HG03108 (cell line): ENCODE data around the gene MCF2L.
"Not testable (repeated sequence)": the region's sequence is repeated elsewhere in the genome, so short reads cannot be mapped to it uniquely, and the experiment has no call there.

ENCODE experiments used
- ATAC-seq: cut with Tn5 transposase; IDR thresholded peaks from one replicate; pipeline ENCODE4 v1.9.1; 2021; ENCODE audit warnings: moderate library complexity; ENCODE audit not compliant: unreplicated experiment

Gene MCF2L, protein sequence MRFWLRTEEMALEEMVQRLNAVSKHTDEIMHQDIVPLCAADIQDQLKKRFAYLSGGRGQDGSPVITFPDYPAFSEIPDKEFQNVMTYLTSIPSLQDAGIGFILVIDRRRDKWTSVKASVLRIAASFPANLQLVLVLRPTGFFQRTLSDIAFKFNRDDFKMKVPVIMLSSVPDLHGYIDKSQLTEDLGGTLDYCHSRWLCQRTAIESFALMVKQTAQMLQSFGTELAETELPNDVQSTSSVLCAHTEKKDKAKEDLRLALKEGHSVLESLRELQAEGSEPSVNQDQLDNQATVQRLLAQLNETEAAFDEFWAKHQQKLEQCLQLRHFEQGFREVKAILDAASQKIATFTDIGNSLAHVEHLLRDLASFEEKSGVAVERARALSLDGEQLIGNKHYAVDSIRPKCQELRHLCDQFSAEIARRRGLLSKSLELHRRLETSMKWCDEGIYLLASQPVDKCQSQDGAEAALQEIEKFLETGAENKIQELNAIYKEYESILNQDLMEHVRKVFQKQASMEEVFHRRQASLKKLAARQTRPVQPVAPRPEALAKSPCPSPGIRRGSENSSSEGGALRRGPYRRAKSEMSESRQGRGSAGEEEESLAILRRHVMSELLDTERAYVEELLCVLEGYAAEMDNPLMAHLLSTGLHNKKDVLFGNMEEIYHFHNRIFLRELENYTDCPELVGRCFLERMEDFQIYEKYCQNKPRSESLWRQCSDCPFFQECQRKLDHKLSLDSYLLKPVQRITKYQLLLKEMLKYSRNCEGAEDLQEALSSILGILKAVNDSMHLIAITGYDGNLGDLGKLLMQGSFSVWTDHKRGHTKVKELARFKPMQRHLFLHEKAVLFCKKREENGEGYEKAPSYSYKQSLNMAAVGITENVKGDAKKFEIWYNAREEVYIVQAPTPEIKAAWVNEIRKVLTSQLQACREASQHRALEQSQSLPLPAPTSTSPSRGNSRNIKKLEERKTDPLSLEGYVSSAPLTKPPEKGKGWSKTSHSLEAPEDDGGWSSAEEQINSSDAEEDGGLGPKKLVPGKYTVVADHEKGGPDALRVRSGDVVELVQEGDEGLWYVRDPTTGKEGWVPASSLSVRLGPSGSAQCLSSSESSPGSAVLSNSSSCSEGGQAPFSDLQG

GRCh38 chr13:112968910-112969691 lies at the start of gene MCF2L:
MCF2L (plus strand) TSS chr13:112969214; CDS start chr13:112969380, 166 bp downstream.
- no peak for ATAC-seq

- no peak for ATAC-seq
Measured at GRCh38 chr13:112923962-112924361, 45.1 kb upstream of the MCF2L start.

- ATAC-seq, result no peak
Measured at GRCh38 chr13:112924365-112924764, 44.6 kb upstream of the MCF2L start.

DNA sequence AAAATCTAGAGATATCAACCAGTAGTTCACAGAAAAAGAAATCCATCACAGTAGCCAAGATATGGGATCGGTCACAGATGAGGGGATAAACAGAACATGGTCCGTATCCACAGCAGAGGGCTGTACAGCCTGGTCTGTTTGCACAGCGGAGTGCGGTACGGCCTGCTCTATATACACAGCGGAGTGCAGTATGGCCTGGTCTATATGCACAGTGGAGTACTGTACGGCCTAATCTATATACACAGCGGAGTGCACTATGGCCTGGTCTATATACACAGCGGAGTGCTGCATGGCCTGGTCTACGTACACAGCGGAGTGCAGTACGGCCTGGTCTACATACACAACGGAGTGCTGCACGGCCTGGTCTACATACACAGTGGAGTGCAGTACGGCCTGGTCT lies 43.0 kb upstream of the MCF2L start:
- no peak for ATAC-seq

- no peak for ATAC-seq
Measured at GRCh38 chr13:112926993-112927392, 42.0 kb upstream of the MCF2L start.

DNA sequence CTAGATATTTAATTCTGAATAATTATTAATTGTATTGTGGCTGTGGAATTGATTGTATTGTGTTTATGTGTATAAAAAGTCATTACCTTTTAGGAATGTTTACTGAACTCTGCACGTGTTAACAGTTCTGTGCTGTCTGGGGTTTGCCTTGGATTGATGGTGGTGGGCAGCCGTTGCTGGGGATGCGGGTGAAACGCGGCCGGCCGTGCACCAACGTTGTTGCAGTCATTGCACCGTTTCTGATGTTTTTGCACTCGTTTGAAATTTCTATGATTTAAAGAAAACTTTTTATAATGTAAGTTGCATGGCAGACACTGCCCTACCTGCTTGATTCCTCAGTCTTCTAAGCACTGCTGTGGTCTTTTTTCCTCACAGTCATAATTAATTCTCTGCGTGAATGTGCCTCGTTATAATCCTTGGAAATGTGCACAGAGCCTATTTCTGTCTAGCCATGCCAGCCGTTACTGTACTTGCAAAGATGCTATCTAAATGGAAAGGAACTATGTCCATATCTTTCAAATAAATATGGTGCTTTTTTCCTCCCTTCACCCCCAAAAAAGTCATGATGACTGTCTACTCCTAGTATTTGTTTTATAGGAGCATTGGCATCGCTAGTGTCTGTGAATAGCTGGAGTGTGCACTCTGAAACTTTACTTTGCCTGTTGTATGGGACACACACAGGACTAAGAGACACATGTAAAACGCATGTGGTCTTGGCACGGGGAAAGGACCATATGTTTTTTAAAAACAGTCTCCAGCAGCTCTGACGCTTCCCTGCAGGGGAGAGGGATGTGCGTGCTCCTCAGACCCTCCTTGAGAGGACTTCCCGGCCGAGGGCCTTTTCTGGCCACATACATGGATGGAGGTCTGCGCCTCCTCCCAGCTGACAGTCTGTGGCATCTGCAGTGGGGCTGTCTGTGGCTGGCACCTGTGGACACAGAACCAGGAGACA lies 40.7 kb upstream of the MCF2L start:
- ATAC-seq, result no peak

DNA sequence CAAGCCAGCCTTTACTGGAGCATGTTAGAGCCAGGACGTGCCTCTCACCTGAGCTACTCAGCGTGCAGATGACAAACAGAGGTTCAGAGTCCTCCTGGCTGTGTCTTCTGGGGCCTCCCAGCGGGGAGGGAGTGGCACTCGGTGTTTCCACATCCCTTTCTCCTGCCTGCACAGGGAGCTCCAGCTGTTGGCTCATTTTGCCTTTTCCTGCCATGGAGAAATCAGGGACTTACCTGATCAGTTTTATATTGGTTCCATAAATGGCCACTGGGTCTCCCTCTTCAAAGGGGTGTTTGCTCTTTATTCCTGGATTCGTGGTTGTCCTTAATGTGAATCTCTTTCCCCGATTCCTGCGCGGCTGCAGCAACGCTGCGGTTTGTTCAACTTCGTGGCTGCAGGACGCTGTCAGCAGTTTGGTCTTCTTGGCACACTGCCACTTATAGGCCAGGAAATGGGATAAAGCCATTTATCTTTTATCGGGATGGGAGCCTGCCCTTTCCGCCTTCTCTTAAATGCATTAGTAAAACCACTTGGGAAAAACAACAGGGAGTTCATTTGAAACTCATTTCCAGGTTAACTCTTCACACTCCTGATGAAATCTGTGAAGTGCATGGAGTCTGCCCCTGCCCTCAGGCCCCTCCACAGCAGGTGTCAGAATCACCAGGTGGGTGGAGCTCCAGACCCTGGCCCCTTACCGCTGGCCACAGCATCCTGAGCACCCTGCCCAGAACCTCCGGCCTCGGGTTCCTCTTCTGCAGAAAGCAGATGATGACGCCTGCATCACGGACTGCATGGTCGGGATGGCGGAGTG lies 39.8 kb upstream of the MCF2L start:
- no peak for ATAC-seq

GRCh38 chr13:112929783-112930055 lies 39.3 kb upstream of the MCF2L start:
- ATAC-seq, result no peak

DNA sequence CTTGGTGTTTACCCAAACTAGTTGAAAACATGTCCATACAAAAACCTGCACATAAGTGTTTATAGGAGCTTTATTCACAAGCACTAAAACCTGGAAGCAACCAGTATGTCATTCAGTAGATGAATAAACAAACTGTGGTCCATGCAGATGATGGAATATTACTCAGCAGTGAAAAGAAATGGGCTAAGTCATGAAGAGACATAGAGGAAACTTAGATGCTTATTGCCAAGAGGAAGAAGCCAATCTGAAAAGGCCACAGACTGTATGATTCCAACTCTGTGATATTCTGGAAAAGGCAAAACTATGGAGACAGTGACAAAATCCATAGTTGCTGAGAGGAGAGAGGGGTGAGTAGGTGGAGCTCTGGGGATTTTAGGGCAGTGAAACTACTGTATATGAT lies 38.8 kb upstream of the MCF2L start:
- ATAC-seq, result no peak

- ATAC-seq, result no peak
Measured at GRCh38 chr13:112931028-112931934, 37.7 kb upstream of the MCF2L start.

DNA sequence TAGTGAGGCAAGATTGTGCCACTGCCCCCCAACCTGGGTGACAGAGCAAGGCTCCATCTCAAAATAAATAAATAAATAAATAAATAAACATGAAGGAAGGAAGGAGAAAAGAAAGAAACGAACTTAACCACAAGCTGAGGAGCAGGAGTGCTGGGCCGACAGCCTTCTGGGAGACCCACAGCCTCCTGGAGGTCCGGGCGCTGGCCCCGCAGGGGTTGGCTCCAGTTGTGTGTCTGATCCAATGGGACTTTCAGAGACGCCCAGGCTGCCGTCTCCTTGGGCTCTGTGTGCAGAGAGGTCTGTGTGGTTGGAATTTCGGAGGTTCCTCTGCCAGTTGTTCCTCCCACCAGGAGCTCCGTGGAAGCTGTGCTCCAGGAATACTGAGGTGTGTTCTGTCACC lies 36.0 kb upstream of the MCF2L start:
- ATAC-seq, result no peak

DNA sequence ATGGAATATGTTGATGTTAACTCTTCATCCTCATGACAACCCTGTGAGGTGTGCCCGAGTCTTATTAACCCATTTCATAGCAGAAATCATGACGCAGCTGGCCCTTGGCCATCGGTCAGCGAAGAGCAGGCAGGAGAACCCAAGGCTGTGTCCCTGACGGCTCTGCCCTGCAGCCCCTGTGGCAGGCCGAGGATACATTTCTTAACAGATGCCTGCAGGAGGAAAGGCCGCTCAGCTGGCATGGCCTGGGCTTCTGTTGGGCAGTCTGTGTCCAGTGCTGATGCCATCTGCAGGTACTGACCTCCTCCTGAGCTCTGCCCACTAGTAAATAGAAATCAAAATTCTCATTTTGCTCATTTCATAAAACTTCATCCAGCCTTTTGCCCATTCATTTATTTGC lies 35.4 kb upstream of the MCF2L start:
- ATAC-seq, result no peak

DNA sequence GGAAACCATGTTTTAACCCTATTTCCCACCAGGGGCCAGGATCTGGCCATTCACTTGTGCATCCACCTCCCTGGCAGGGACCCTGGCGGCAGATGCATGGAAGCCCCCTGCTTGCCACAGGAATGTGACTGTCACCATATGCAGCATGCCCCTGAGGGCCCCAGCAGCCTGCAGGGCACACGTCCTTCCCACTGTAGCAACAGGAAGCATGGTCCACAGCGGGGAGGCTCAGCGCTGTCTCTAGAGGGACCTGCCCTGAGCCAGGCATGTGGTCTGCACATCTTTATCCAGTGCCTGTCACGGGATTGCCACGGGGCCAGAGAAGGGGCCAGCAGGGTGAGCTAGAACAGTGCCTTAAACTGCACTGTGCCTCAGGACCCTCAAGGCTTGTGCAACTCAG lies 34.9 kb upstream of the MCF2L start:
- no peak for ATAC-seq

DNA sequence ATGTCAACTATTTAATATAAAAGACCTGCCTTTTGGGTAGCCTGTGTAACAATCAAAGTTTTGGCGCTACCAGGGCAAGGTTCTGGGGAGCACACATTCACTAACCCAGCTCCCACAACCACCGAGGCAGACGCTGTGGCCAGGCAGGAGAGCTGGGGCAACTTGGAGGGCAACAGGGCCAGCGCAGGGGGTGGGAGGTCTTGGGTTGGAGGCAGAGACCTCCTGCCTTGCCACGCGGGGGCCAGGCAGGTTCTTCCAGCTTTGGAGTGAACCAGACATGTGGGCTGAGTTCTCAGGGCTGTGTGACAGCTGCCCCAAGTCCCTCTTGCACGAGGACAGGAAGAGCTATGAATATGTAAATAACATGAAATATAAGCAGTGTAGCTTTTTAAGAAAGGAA lies 30.3 kb upstream of the MCF2L start:
- no peak for ATAC-seq

DNA sequence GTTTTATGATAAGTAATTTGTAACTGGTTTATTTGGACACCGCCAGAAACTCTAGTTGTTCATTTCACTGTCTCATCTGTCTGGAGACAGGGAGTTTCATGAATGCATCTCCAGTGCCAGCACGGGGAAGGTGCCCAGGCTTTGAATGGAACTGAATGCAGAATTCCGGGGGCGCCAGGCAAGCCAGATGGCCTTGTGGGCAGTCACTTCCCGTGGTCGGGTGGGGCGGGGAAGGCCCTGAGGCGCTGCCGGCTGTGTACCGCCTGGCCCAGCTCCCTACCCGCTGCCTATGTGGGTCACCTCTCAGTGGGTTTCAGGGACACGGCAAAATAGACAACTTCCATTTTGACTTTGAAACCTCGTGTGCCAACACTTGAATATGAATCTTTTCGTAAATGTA lies 28.8 kb upstream of the MCF2L start:
- no peak for ATAC-seq

- no peak for ATAC-seq
Measured at GRCh38 chr13:112941349-112941748, 27.7 kb upstream of the MCF2L start.

DNA sequence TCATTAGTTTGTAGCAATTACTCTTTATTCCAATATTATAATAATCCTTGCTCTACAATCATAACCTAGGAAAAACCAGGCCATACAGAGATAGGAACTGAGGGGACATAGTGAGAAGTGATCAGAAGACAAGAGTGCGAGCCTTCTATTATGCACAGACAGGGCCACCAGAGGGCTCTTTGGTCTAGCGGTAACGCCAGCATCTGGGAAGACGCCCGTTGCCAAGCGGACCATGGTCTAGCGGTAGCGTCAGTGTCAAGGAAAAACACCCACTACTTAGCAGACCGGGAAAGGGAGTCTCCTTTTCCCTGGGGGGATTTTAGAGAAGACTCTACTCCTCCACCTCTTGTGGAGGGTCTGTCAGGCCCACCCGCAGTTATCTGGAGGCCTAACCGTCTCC lies 27.2 kb upstream of the MCF2L start:
- ATAC-seq, result not testable (repeated sequence)

DNA sequence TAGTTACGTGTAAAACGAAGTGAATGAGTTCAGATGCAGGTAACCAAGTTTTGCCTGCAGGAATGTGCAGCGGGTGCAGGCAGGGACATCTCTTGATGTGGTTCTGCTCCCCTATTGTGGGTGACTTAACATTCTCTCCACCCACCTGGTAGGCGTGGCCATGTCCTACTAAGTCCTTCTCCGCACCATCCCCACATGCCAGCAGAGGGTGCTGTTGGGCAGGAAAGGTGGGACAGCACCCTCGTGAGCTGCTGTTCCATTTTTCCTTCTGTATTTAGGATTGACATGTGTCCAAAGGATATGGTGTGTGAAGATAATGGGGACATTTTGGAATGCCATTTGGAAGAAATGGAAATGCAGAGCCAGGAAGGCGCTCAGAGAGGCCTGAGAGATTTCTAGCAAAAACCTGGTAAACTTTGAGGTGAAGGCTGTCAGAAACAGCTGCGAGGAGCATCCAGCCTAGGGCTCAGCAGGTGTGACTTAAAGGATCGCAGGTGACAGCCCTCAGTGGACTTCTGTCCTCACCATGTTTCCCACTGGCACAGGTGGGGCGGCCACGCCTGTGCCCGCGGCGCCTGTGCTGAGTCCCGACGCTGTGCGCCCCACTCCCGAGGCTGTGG lies 26.2 kb upstream of the MCF2L start:
- ATAC-seq, result peak; percentile 92
